Osteoblast (primary cell): ENCODE data around the gene NMT2. TPM values are rescaled to one million over a fixed set of nuclear protein-coding genes. Genes with fewer than 3 reads are reported as not detected.
A peak's percentile ranks its signal among the peaks of the same experiment; 100 is the strongest.

Experiments
- DNase-seq: peaks from one replicate; pipeline ENCODE4 v3.0.0; 2011; ENCODE audit warnings: low spot score, mixed read lengths; ENCODE audit not compliant: insufficient read length; ENCODE audit errors: missing footprints
- H2AFZ ChIP-seq: 2 replicates; pipeline ENCODE4 v1.6.0; 2011; ENCODE audit warnings: mild to moderate bottlenecking, low read length
- H3K27ac ChIP-seq: 2 replicates; pipeline ENCODE4 v1.5.1; 2011; ENCODE audit warnings: mild to moderate bottlenecking, low read depth, low read length, moderate library complexity
- H3K27me3 ChIP-seq: 2 replicates; pipeline ENCODE4 v1.6.0; 2012; ENCODE audit warnings: mild to moderate bottlenecking, control low read depth, inconsistent platforms, low read length, moderate library complexity; ENCODE audit not compliant: insufficient read depth
- H3K36me3 ChIP-seq: 2 replicates; pipeline ENCODE4 v1.5.1; 2011; ENCODE audit warnings: mild to moderate bottlenecking, low read length, control low read depth, moderate library complexity; ENCODE audit not compliant: insufficient read depth
- H3K4me1 ChIP-seq: 2 replicates; pipeline ENCODE4 v1.5.1; 2011; ENCODE audit warnings: mild to moderate bottlenecking, low read length, control low read depth, moderate library complexity; ENCODE audit not compliant: insufficient read depth
- H3K4me2 ChIP-seq: 2 replicates; pipeline ENCODE4 v1.6.0; 2011; ENCODE audit warnings: mild to moderate bottlenecking, low read length; ENCODE audit not compliant: insufficient read depth
- H3K4me3 ChIP-seq: fragments of 200-600 bp; sonication (generic); 3 replicates; pipeline ENCODE4 v1.5.1; 2012; ENCODE audit warnings: mild to moderate bottlenecking, low read length, inconsistent platforms; ENCODE audit not compliant: insufficient read depth
- H3K79me2 ChIP-seq: 2 replicates; pipeline ENCODE4 v1.6.0; 2012; ENCODE audit warnings: mild to moderate bottlenecking, low read length, control low read depth, inconsistent platforms; ENCODE audit not compliant: insufficient read depth
- H3K9me3 ChIP-seq: 2 replicates; pipeline ENCODE4 v1.5.1; 2011; ENCODE audit warnings: low read depth, low read length, control low read depth
- H4K20me1 ChIP-seq: 2 replicates; pipeline ENCODE4 v1.6.0; 2012; ENCODE audit warnings: mild to moderate bottlenecking, low read length, control low read depth; ENCODE audit not compliant: insufficient read depth
- CTCF ChIP-seq: IDR thresholded peaks from 2 replicates; pipeline ENCODE4 v1.5.1; 2011; ENCODE audit warnings: mild to moderate bottlenecking, low read depth, low read length, moderate library complexity; ENCODE audit errors: extremely low read depth
- total RNA-seq: library from RNA; depleted of rRNA; stranded (reverse); fragments of >200 nt; gene quantifications from 2 replicates; pipeline ENCODE4 v1.2.3, GENCODE V29; 2012

NMT2 gene
- total RNA-seq, 1 donor, result 43.8 TPM

- Histone ChIP-seq H3K4me3 (no peak overlapping the region), H3K36me3 (no peaks in the 10 kb centered on the region), H3K27me3 (no peaks in the 10 kb centered on the region), H3K4me2 (peak overlapping the region; percentile 13), H4K20me1 (no peaks in the 10 kb centered on the region), H2AFZ (no peak overlapping the region), H3K9me3 (no peaks in the 10 kb centered on the region), H3K4me1 (peaks cover 61% of the 10 kb centered on the region), H3K27ac (peak overlapping the region; percentile 40), H3K79me2 (no peaks in the 10 kb centered on the region)
- DNase-seq, result no peak
- TF ChIP-seq CTCF, result no peak
Measured at GRCh38 chr10:15197911-15198310, 29.4 kb upstream of the NMT2 start.

- Histone ChIP-seq H3K4me3 (no peak overlapping the region), H3K27me3 (no peaks in the 10 kb centered on the region), H3K9me3 (no peaks in the 10 kb centered on the region), H2AFZ (no peak overlapping the region), H4K20me1 (no peaks in the 10 kb centered on the region), H3K4me2 (peak overlapping the region; percentile 13), H3K27ac (peak overlapping the region; percentile 40), H3K4me1 (peaks cover 54% of the 10 kb centered on the region), H3K36me3 (no peaks in the 10 kb centered on the region), H3K79me2 (no peaks in the 10 kb centered on the region)
- no peak for DNase-seq
- TF ChIP-seq CTCF, result no peak
Measured at GRCh38 chr10:15197276-15197675, 28.8 kb upstream of the NMT2 start.

- Histone ChIP-seq H3K4me3 (no peak overlapping the region), H2AFZ (peak overlapping the region; percentile 29), H3K27ac (peak overlapping the region; percentile 53)
Measured at GRCh38 chr10:15196021-15196834, 27.7 kb upstream of the NMT2 start.

More at GRCh38 chr10:15196021-15196834, 27.7 kb upstream of the NMT2 start:
- TF ChIP-seq CTCF, result no peak
- Histone ChIP-seq H3K9me3 (no peaks in the 10 kb centered on the region), H3K27me3 (no peaks in the 10 kb centered on the region), H4K20me1 (no peaks in the 10 kb centered on the region), H3K4me1 (peaks cover 44% of the 10 kb centered on the region), H3K36me3 (no peaks in the 10 kb centered on the region), H3K79me2 (no peaks in the 10 kb centered on the region), H3K4me2 (peak overlapping the region; percentile 48)
- no peak for DNase-seq
